SU-DHL-6 (cell line): Measurements from ENCODE around the gene DYRK1B.

ENCODE experiments used
- CTCF ChIP-seq: fragments of 200-600 bp; sonication (generic); IDR thresholded peaks from one replicate; pipeline ENCODE4 v1.5.1; 2017; ENCODE audit warnings: antibody characterized with exemption, mild to moderate bottlenecking, low read length, moderate library complexity; ENCODE audit not compliant: insufficient read depth, poor library complexity, severe bottlenecking
- EZH2phosphoT487 ChIP-seq: fragments of 200-600 bp; sonication (generic), shearing (Covaris generic); conservative IDR thresholded peaks from 2 replicates; pipeline ENCODE4 v1.6.1; 2018; ENCODE audit warnings: mild to moderate bottlenecking, antibody characterized with exemption, low read length, moderate library complexity, mixed read lengths

- TF ChIP-seq CTCF: no peak
- TF ChIP-seq EZH2phosphoT487: no peak
Observed at GRCh38 chr19:39828654-39829032, 5.3 kb downstream of the DYRK1B start.
